GM12878 (cell line): Measurements from ENCODE around the gene RBM8A. TPM values are rescaled to one million over a fixed set of nuclear protein-coding genes. Genes with fewer than 3 reads are reported as not detected.

Experiments
- ATAC-seq: fragments of 200-7000 bp; cut with Tn5 transposase; 3 replicates; pipeline ENCODE4 v1.9.1; 2020; ENCODE audit warnings: mild to moderate bottlenecking, moderate library complexity
- BruUV-seq: library from RNA; stranded (reverse); fragments of 400-500 nt; replicated peaks from 2 replicates; lab custom pipeline; 2021; lab: Mats Ljungman, UMichigan
- CTCF ChIA-PET: fragments of 300-600 bp; sonication (Branson Sonifier 250); formaldehyde crosslinking; extraction: SDS; loops from one replicate; lab custom pipeline; 2021; ENCODE audit warnings: inconsistent platforms; lab: Yijun Ruan, JAX
- POLR2A ChIA-PET: fragments of 350-600 bp; formaldehyde crosslinking; extraction: SDS; loops from one replicate; lab custom pipeline; 2021; ENCODE audit warnings: inconsistent platforms; lab: Charles Lee
- RAD21 ChIA-PET: fragments of 300-600 bp; sonication (Branson Sonifier 250); formaldehyde crosslinking; loops from one replicate; lab custom pipeline; 2023; ENCODE audit warnings: antibody characterized with exemption; ENCODE audit not compliant: unreplicated experiment; lab: Charles Lee
- SMC1A ChIA-PET: fragments of 300-600 bp; sonication (Branson Sonifier 250); formaldehyde crosslinking; loops from one replicate; lab custom pipeline; 2023; ENCODE audit not compliant: unreplicated experiment, uncharacterized antibody; lab: Charles Lee
- DNase-seq: peaks from one replicate; pipeline ENCODE4 v3.0.0-alpha.2; 2011; ENCODE audit warnings: low read depth, low spot score
- FAIRE-seq: peaks from 3 replicates; lab custom pipeline; 2011; peaks lifted over from hg19 to GRCh38; lab: Jason Lieb, UNC
- H2AFZ ChIP-seq: 2 replicates; pipeline ENCODE4 v1.6.0; 2011; ENCODE audit warnings: low read depth, low read length, control low read depth; ENCODE audit not compliant: control insufficient read depth
- H3K27ac ChIP-seq: 2 replicates; pipeline ENCODE4 v1.5.1; 2011; ENCODE audit warnings: control low read depth; ENCODE audit not compliant: control insufficient read depth, insufficient read depth
- H3K27me3 ChIP-seq, 2 experiments: replicated peaks in 1 of 2; 2 replicates each; pipeline versions ENCODE4 v1.6.0 to v1.6.1; 2011; ENCODE audit warnings: low read length in 1 of 2; ENCODE audit not compliant: control insufficient read depth in 2 of 2, insufficient read depth in 2 of 2
- H3K36me3 ChIP-seq, 2 experiments: 2 replicates each; pipeline ENCODE4 v1.5.1; 2011; ENCODE audit warnings: low read length in 1 of 2; ENCODE audit not compliant: control insufficient read depth in 2 of 2, insufficient read depth in 2 of 2
- H3K4me1 ChIP-seq: 2 replicates; pipeline ENCODE4 v1.6.1; 2011; ENCODE audit warnings: mild to moderate bottlenecking, low read length, moderate library complexity, mixed read lengths; ENCODE audit not compliant: control insufficient read depth, insufficient read depth
- H3K4me2 ChIP-seq: 2 replicates; pipeline ENCODE4 v1.6.0; 2011; ENCODE audit warnings: control low read depth; ENCODE audit not compliant: control insufficient read depth, insufficient read depth
- H3K4me3 ChIP-seq: fragments of 200-600 bp; sonication (generic); 2 replicates; pipeline ENCODE4 v1.5.1; 2016
- H3K79me2 ChIP-seq: 2 replicates; pipeline ENCODE4 v1.6.0; 2011; ENCODE audit warnings: low read length; ENCODE audit not compliant: control insufficient read depth, insufficient read depth
- H3K9ac ChIP-seq: 2 replicates; pipeline ENCODE4 v1.8.0; 2011; ENCODE audit warnings: low read length, control low read depth, mixed read lengths; ENCODE audit not compliant: control insufficient read depth, insufficient read depth
- H3K9me3 ChIP-seq: replicated peaks from 3 replicates; pipeline ENCODE4 v1.5.1; 2011; ENCODE audit warnings: mild to moderate bottlenecking, low read length; ENCODE audit not compliant: control insufficient read depth, insufficient read depth
- H4K20me1 ChIP-seq: 2 replicates; pipeline ENCODE4 v1.6.0; 2011; ENCODE audit not compliant: control insufficient read depth, insufficient read depth
- ATF2 ChIP-seq: IDR thresholded peaks from 2 replicates; pipeline ENCODE4 v1.6.1; 2012; ENCODE audit warnings: low read length, inconsistent platforms
- BHLHE40 ChIP-seq, 2 experiments: fragments of 450-650 bp in 1 of 2; IDR thresholded peaks; 2 replicates each; pipeline ENCODE4 v1.6.1; 2011 to 2017; ENCODE audit warnings: low read depth in 2 of 2, borderline replicate concordance in 1 of 2, improper control_type of control experiment in 1 of 2, low read length in 1 of 2, mild to moderate bottlenecking in 1 of 2
- CHD4 ChIP-seq: fragments of 200-600 bp; sonication (generic); IDR thresholded peaks from 2 replicates; pipeline ENCODE4 v1.6.1; 2016; ENCODE audit warnings: mild to moderate bottlenecking
- EP300 ChIP-seq, 2 experiments: fragments of 150-350 bp in 1 of 2; IDR thresholded peaks; 2 replicates each; pipeline ENCODE4 v1.6.1; 2011 to 2012; ENCODE audit warnings: low read depth in 2 of 2, low read length in 2 of 2, borderline replicate concordance in 1 of 2, improper control_type of control experiment in 1 of 2, inconsistent platforms in 1 of 2; ENCODE audit not compliant: control insufficient read depth in 1 of 2
- FOXK2 ChIP-seq: fragments of 450-650 bp; IDR thresholded peaks from 2 replicates; pipeline ENCODE4 v1.6.1; 2017; ENCODE audit warnings: mild to moderate bottlenecking, moderate library complexity
- FOXM1 ChIP-seq: IDR thresholded peaks from 2 replicates; pipeline ENCODE4 v1.6.1; 2012; ENCODE audit warnings: low read depth, mild to moderate bottlenecking, inconsistent platforms, low read length, moderate library complexity
- HDAC6 ChIP-seq: fragments of 200-600 bp; sonication (generic); IDR thresholded peaks from one replicate; pipeline ENCODE4 v1.8.0; 2017; ENCODE audit warnings: antibody characterized with exemption; ENCODE audit not compliant: unreplicated experiment
- NR2C2 ChIP-seq: IDR thresholded peaks from 2 replicates; pipeline ENCODE4 v1.6.1; 2011; ENCODE audit warnings: borderline replicate concordance, low read depth; ENCODE audit not compliant: control insufficient read depth, insufficient read length
- POU2F2 ChIP-seq: IDR thresholded peaks from 3 replicates; pipeline ENCODE4 v1.6.1; 2011; ENCODE audit warnings: low read depth, mild to moderate bottlenecking, low read length, borderline replicate concordance
- RCOR1 ChIP-seq: conservative IDR thresholded peaks from 2 replicates; pipeline ENCODE4 v1.6.1; 2012; ENCODE audit warnings: low read depth, low read length, improper control_type of control experiment
- SPI1 ChIP-seq: IDR thresholded peaks from 2 replicates; pipeline ENCODE4 v1.6.1; 2011; ENCODE audit warnings: low read depth, mild to moderate bottlenecking, low read length, moderate library complexity, borderline replicate concordance; ENCODE audit not compliant: insufficient read depth
- SREBF2 ChIP-seq: IDR thresholded peaks from 2 replicates; pipeline ENCODE4 v1.6.1; 2012; ENCODE audit warnings: mild to moderate bottlenecking, low read length
- STAT1 ChIP-seq: fragments of 450-650 bp; conservative IDR thresholded peaks from 2 replicates; pipeline ENCODE4 v1.6.1; 2014; ENCODE audit warnings: antibody characterized with exemption, mild to moderate bottlenecking
- TAF1 ChIP-seq: IDR thresholded peaks from 2 replicates; pipeline ENCODE4 v1.6.1; 2011; ENCODE audit warnings: mild to moderate bottlenecking, low read depth, low read length, borderline replicate concordance
- TARDBP ChIP-seq: IDR thresholded peaks from 2 replicates; pipeline ENCODE4 v1.6.1; 2016; ENCODE audit warnings: borderline replicate concordance
- YBX1 ChIP-seq: fragments of 450-650 bp; IDR thresholded peaks from 2 replicates; pipeline ENCODE4 v1.6.1; 2016; ENCODE audit warnings: antibody characterized with exemption
- ZZZ3 ChIP-seq: IDR thresholded peaks from 2 replicates; pipeline ENCODE4 v1.6.1; 2011; ENCODE audit warnings: low read depth; ENCODE audit not compliant: control insufficient read depth, insufficient read length
- WGBS: methylation state at CpG from one replicate; pipeline ENCODE4 v1.1.6; 2016; ENCODE audit warnings: low lambda C conversion rate; ENCODE audit not compliant: insufficient replicate concordance, insufficient coverage; ENCODE audit errors: missing lambda C conversion rate; 5-methylcytosine and 5-hydroxymethylcytosine counted together
- in situ Hi-C: fragments of 300-500 bp; cut with MboI; formaldehyde crosslinking; loops from 9 replicates; pipeline ENCODE4 v1.14.3; 2018; ENCODE audit warnings: mixed read lengths
- intact Hi-C: fragments of 100-400 bp; cut with micrococcal nuclease; formaldehyde crosslinking; loops from one replicate; pipeline ENCODE4 v1.14.2; 2022; ENCODE audit not compliant: unreplicated experiment
- polyA plus RNA-seq, 11 experiments: library from polyadenylated mRNA; depleted of rRNA in 4 of 11; unstranded in 6 of 11; stranded (reverse) in 5 of 11; fragments of >200 nt; fragmentation: Nextera tagmentation in 4 of 11; fragmentation: Illumina TruSeq in 1 of 11; extraction: Ambion mirVana in 4 of 11; extraction: Trizol in 1 of 11; gene quantifications; 1 replicate in 1 of 11; 2 replicates in 10 of 11; pipeline versions ENCODE4 v1.2.1 to v1.2.3, GENCODE V29; 2011 to 2016; ENCODE audit warnings: inconsistent platforms in 2 of 11, missing spikeins in 2 of 11, low read depth in 1 of 11
- total RNA-seq, 4 experiments: library from RNA; depleted of rRNA in 3 of 4; stranded (reverse); fragments of >200 nt in 3 of 4; fragmentation: Illumina TruSeq in 1 of 4; extraction: Trizol in 1 of 4; gene quantifications; 2 replicates each; pipeline versions ENCODE4 v1.2.1 to v1.2.3, GENCODE V29; 2013 to 2021

RBM8A gene
- total and polyA plus RNA-seq, 10 of the 15 experiments (the other 5 are each of a cell fraction or from before 2014, with no cell fraction given), result 110 to 1,248 (median 248) TPM

DNA sequence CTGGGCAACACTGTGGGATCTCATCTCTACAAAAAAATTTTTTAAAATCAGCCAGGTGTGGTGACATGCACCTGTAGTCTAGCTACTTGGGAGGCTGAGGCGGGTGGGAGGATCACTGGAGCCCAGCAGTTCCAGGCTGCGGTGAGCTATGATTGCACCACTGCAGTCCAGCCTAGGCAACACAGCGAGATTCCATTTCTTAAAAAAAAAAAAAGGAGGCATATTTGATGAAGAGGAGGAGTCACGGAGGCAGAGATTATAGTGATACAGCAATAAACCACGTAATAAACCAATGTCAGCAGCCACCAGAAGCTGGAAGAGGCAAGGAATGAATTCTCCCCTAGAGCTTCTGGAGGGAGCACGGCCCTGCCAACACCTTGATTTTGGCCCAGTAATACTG, 26.6 kb upstream of the RBM8A start:
- 88% methylated on average over 6 of the region's 6 CpGs for WGBS
- Histone ChIP-seq H3K79me2 (peaks cover 21% of the 10 kb centered on the region), H3K4me3 (no peak overlapping the region), H3K27ac (no peak overlapping the region), H3K36me3 (no peaks in the 10 kb centered on the region; a peak in 1 of 4 replicates), H4K20me1 (no peaks in the 10 kb centered on the region), H3K4me2 (no peak overlapping the region), H3K9ac (no peak overlapping the region), H2AFZ (no peak overlapping the region), H3K9me3 (no peaks in the 10 kb centered on the region), H3K4me1 (no peaks in the 10 kb centered on the region), H3K27me3 (no peaks in the 10 kb centered on the region)
- no TSS peak for BruUV-seq
- SMC1A ChIA-PET, result interaction anchor here (0.6 to 2.8 kb wide), 3 partner anchors 10 to 27 kb away, joined by 3 to 15 read pairs (median 4); partner anchors contain the start of genes ANKRD34A, POLR3GL and RBM8A
- intact Hi-C loops, result no loop called here
- TF ChIP-seq POU2F2 (no peak), YBX1 (no peak), RCOR1 (no peak), ZZZ3 (no peak), TAF1 (no peak), EP300 (IDR thresholded peaks at IDR 0.05; ENCODE audit: borderline replicate concordance in 1 of 2, control insufficient read depth in 1 of 2, low read depth in 2 of 2, low read length in 2 of 2) (no peak)
- FAIRE-seq (no peak), ATAC-seq (no peak), DNase-seq (no peak)
- RAD21 ChIA-PET, result interaction anchor here (0.6 to 2.7 kb wide), 2 partner anchors 10 to 12 kb away, joined by 3 to 12 read pairs; partner anchors contain the start of genes ANKRD34A and POLR3GL
- CTCF ChIA-PET, result interaction anchor here (0.9 to 1.7 kb wide), 3 partner anchors 27 to 55 kb away, joined by 3 to 4 read pairs (median 4); partner anchors contain the start of gene RBM8A
- in situ Hi-C loops, result no loop called here
- POLR2A ChIA-PET, result interaction anchor here (2.8 to 5.8 kb wide), 3 partner anchors 10 to 27 kb away, joined by 10 to 58 read pairs (median 14); partner anchors contain the start of genes ANKRD34A, POLR3GL and RBM8A

GRCh38 chr1:145952903-145953302, 25.6 kb upstream of the RBM8A start:
- DNase-seq (no peak), FAIRE-seq (no peak), ATAC-seq (no peak)
- WGBS, result 96% methylated on average over 3 of the region's 3 CpGs
- no peaks in the 10 kb centered on the region for H4K20me1 ChIP-seq
- H3K79me2 ChIP-seq, result peaks cover 21% of the 10 kb centered on the region
- ChIA-PET RAD21 (no interaction called here), SMC1A (interaction anchor here (1.4 to 2.8 kb wide), 2 partner anchors 11 to 26 kb away, joined by 4 to 15 read pairs; partner anchors contain the start of genes ANKRD34A, POLR3GL and RBM8A), POLR2A (interaction anchor here (2.8 kb wide), 1 partner anchor 12 kb away, joined by 10 read pairs; the partner anchor contains the start of genes ANKRD34A and POLR3GL), CTCF (interaction anchor here (1.2 kb wide), 1 partner anchor 79 kb away, joined by 4 read pairs; no protein-coding TSS in a partner anchor)
- no peaks in the 10 kb centered on the region; a peak in 1 of 4 replicates for H3K36me3 ChIP-seq
- no peaks in the 10 kb centered on the region for H3K27me3 ChIP-seq
- BruUV-seq, result no TSS peak
- no peak overlapping the region for H3K27ac ChIP-seq
- H3K4me2 ChIP-seq, result no peak overlapping the region
- no peak overlapping the region for H2AFZ ChIP-seq
- intact Hi-C loops, result no loop called here
- no peaks in the 10 kb centered on the region for H3K9me3 ChIP-seq
- no peak overlapping the region for H3K4me3 ChIP-seq
- H3K4me1 ChIP-seq, result no peaks in the 10 kb centered on the region
- H3K9ac ChIP-seq, result no peak overlapping the region
- in situ Hi-C loops, result no loop called here
- TF ChIP-seq SPI1, result no peak
- no peak for TF ChIP-seq STAT1
- no peak for TF ChIP-seq NR2C2
- TF ChIP-seq HDAC6, result no peak
- TF ChIP-seq FOXM1, result no peak
- TF ChIP-seq FOXK2, result no peak
- TF ChIP-seq BHLHE40 (IDR thresholded peaks at IDR 0.05; ENCODE audit: borderline replicate concordance in 1 of 2, low read depth in 2 of 2, low read length in 1 of 2), result no peak
- TF ChIP-seq CHD4, result no peak
- TF ChIP-seq TARDBP, result no peak
- TF ChIP-seq SREBF2, result no peak
- TF ChIP-seq ATF2, result no peak
